ENCODE results near the gene PEMT.
A peak's percentile ranks its signal among the peaks of the same experiment; 100 is the strongest.

PEMT gene

DNA sequence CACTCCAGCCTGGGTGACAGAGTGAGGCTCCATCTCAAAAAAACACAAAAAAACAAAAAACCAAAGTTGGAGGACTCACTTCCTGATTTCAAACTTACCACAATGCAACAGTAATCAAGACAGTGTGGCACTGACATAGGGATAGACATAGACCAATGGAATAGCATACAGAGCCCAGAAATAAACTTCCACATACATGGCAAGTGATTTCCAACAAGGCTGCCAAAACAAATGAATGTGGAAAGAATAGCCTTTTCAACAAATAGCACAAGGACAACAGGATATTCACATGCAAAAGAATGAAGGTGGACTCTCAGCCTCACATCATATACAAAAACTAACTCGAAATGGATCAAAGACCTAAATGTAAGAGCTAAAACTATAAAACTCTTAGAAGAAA lies 58.5 kb downstream of the PEMT start:
- DNase-seq = no peak

DNA sequence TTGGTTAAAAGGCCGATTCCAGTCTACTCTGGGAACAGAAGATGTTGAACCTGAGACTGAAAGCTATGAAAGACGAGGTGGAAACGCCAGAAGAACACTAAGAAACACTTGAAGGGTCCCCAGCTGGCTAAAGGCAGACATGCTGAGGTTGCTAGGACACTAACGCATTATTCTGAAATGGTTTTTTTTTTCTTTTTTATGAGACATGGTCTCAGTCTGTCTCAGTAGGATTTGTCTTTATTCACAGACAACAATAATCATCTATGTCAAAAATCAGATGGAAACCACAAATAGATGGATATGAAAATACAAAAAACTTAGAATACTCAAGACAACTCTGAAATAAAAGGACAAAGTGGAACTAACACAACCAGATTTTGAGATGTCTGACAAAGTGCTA lies 60.4 kb downstream of the PEMT start:
- no peak for DNase-seq

DNA sequence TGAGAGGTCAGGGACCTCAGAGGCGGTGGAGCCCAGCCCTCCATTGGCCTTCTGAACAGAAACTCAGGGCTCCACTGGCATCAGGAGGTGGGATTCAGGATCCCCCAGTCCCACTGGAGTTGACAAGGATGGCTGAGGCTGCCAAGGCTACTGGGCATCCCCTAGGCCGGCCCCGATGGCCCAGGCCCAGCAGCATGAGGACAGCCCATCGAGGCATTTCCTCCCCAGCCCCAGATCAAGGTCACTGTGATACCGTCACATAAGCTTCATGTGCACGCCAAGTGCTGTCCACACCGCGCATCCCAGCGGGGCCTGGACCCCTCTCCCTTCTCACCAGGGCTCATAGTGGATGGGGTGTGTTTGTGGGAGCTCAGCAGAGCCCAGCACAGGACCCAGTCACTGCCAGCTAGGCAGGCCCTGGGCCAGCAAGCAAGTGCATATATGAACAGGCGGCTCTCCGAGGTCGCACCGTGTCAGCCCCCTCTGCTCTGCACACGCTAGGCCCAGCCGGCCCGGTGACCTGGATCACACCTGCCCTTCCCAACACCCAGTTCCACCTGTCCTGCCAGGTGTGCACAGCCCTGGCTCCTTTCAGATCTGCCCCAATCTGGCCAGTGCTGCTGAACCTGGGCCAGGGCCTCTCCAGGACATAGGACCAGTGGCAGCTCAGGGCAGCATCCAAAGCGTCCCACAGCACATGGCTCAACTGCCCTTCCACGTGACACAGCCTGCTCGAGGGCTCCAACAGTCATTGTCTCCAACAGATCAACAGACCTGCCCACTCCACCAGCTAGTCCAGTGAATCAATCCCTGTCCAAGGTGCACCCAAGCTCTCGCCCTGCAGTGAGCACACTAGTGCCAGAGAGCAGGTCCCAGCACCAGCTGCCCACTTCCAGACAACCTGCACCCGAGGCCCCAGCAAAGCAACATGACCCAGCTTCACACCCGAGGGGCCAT lies 62.5 kb downstream of the PEMT start:
- peak in 1 of 2 experiments; percentile 57 for DNase-seq

DNA sequence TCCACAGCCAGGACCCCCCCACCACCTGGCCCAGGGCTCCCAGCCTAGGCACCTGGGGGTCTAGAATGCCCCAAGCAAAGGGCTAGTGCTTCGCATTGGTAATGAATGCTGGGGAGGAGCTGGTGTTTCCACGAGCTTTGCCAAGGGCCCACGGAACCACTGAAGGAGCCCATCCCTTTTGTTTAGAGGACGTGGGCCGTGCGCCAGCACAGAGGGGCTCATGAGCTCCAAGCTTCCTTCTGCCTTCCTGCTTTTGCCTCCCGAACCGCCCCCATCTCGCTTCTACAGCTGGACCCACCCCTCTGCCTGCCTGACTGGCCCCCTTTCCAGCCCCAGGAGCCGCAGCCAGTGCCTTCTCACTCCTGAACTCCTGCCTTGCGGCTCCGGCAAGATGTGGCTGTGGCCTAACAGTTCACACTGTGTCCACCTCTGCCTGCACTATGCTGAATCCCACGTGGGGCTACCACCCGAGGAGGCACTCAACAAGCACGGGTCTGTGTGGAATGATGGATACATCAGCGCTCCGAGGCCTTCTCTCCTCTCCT lies 63.5 kb downstream of the PEMT start:
- DNase-seq = no peak

DNA sequence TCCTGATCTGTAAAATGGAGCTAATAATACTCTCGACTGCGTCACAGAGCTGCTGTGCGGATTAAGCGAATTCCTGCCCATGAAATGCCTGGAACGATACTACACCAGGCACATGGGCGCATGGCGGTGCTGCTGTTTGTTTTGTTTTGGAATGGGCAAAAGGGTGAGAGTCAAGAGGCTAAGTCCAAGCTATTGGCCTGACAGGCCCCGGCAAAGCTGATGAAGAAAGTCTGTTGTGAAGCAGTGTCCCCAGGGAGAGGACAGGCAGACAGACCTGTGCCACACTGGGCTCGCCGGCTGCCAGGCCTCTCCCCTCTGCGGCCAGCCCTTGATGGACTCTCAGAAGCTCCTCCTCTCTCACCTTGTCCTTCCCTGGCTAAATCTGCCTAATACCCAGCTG lies 64.0 kb downstream of the PEMT start:
- no peak for DNase-seq

DNA sequence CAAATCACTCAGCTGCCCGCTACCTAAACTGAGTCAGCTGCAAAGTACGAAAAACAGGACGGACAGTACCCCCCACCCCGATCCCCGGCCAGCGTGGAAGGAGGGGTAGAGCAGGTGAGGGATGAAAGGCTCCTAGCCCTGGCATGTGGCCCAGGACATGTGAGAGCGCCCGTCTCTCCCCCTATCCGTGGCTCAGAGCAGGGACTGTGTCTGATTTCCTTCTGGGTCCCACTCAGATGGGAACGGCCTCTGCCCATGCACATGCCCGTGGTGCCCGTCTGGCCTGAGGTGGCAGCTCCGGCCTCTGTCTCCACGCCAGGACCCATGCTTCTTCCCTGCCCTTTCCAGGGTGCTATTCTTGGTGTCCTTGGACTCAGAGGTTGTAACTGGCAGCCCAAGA lies 65.1 kb downstream of the PEMT start:
- DNase-seq = peak; percentile 86 to 91

DNA sequence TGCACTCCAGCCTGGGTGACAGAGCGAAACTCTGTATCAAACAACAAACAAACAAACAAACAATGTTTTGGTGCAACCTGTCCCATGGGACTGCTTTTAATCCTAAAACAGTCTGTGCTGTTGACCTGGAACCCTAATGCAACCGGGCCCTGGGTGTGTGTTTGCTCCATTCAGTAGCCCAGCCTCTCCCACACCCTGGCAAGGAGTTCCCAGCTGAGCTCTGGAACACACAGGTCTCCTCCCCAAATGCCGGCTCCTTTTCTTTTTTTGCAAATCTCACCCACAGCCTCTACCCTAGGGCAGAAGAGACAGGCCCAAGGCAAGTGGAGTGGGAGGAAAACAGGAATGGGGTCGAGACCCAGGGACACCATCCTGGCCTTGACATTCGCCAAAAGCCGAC lies 65.6 kb downstream of the PEMT start:
- DNase-seq = no peak

DNA sequence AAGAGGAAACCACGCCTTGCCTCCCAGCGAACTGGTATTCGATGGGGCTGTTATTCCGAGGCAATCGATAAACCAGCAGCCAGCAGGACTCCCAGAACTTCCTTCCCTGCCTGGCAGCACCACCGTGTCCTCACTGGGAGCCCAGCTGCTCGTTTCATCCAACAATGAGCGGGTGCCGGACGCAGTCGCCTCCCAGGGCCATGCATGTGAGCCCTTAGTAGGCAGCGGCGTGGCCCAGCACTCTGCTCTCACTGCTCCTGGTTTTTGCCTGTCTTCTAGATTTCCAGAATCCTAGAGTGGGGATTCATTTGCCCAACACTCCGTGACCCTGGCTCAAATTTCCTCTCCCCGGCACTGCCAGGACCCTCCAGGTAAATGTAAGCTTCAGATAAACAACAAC lies 66.2 kb downstream of the PEMT start:
- DNase-seq = peak in 1 of 2 experiments; percentile 67

DNA sequence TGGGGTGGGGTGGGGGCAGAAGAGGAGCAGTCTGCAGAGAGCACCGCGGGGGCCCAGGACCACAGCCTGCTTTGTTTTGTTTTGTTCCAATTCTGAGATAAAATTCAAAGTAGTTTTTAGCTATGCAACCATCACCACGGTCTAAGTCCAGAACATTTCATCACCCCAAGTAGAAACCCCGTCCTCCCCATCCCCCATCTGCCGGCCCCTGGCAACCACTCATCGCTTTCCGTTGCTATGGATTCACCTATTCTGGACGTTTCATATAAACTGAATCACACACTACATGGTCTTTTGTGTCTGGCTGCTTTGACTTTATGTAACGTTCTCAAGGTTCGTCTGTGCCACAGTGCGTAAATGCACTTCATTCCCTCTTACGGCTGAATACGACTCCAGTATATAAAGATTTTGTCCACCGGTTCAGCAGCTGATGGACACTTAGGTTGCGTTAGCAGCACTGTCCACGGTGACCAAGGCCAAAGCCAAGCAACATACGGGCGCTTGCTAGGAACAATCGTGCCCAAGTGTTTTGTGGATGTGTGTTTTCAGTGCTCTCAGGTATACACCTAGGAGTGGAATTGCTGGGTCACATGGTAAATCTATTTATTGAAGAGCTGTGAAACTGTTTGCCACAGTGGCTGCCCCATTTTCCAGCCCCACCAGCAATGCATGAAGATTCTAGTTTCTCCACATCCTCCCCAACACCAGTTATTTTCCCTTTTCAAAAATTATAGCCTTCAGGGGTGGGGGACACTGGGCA lies 67.6 kb downstream of the PEMT start:
- no peak for DNase-seq

DNA sequence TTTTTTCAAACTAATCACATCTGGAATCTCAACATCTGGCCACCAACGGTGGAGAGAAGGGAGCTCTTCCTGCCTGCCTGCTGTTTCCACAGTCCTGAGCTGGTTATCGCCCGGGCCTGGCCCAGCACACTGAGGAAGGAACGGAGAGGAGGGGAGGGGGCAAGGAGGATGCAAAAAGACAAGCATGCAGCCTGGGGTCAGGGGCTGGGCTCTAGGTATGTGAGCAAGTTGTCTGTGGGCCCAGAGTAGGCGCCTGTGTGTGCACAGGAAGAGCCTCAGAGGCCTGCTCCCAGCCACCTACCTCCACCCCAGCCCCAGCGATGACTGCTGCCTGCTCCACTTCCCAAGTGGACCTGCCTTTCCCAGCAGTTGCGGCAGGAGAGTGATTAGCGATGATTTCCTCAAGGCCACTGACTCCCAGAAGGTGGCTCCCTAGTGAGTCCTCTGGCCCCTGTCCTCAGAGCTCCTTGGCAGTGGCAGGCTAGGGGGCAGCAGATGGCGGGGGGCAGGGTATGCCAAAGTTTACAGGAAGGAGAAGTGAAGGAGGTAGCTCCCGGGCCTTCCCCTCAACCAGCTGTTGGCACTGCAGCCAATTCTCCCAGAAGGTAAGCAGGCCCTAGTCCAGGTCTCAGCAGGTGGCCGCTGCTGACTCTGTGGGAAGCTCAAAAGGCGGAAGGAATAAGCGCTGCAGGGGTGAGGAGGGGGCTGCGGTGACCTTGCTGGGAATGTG lies 68.3 kb downstream of the PEMT start:
- peak; percentile 81 to 87 for DNase-seq

DNA sequence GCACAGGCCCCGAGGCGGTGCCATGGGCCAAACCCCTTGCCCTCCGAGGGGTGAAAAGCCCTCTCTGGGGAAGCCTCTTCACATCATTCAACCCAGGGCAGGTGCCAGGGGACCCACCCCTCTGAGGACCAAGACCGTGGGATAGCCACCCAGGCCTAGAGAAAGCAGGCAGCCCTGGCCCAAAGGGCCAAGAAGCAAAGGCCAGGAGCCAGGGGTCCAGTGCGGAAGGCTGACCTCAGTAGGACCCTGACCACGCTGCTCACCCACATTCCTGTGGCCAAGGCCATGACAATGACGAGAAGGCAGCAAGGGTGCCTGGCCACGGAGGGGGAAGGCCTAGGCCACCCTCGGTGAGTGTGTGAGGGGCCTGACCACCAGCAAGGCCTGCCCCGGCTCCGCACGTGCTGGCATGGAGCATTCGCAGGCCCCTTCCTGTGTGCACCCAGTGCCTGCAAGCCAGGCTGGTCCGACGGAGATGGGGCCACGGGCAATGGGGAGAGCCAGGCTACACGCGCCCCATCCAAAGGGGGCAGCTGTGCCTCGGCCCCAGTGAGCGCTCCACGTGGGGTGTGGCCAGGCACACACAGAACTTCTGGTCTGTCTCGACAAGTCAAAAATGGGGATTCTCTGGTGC lies 70.8 kb downstream of the PEMT start:
- DNase-seq = no peak

DNA sequence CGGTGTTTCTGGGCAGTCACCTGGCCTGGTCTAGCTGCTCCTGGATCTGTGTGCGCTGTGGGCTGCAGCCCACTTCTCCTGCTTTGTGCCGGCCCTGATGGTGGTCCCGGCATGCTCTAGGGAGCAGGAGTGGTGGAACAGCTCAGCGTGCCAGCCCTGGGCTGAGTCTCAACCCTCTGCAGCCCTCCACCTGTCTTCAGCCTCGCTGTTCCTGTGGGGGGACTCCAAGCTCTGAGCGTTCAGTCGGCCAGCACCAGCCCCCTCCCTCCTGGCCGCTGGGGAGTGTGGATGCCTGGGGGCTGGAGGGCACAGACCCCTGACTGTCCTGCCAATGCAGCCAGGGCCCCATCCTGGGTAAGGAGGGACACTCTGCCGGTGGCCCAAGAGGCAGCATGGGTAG lies 71.6 kb downstream of the PEMT start:
- DNase-seq = no peak

DNA sequence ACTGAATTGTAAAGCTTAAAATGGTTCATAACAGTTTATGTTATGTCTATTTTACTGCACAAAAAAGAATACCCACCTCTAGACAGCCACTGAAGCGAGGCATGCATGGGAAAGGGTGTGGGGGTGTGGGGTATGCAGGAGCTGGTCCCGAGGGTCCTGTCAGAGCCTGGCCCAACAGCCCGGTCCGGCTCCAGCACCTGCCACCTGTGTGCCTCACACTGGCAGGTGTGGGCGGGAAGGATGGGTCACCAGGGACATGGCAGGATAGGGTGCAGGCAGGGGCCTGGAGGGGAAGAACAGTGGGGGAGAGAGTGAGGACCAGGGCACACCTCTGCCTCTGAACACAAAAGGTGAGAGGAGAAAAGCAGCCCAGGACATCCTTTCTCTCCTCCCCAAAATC lies 72.6 kb downstream of the PEMT start:
- no peak for DNase-seq

DNA sequence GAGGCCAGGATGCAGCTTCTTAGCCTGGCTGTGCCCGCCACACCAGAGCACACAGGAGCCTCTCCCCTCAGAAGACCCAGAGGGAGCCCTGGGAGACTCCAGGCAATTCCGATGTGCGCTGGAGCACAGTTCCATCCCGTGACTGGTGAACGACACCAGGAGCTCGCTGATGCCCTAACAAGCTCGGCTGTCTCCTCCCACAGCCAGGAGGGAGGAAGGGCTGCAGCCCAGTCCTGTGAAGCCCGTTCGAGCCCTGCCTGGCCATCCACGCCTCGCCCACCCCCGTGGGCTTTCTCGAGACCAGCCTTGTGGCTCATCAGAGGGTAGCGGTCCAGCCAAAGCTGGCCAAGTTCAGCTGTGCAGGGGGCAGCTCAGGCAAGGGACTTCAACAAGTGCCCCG lies 73.5 kb downstream of the PEMT start:
- DNase-seq = no peak

DNA sequence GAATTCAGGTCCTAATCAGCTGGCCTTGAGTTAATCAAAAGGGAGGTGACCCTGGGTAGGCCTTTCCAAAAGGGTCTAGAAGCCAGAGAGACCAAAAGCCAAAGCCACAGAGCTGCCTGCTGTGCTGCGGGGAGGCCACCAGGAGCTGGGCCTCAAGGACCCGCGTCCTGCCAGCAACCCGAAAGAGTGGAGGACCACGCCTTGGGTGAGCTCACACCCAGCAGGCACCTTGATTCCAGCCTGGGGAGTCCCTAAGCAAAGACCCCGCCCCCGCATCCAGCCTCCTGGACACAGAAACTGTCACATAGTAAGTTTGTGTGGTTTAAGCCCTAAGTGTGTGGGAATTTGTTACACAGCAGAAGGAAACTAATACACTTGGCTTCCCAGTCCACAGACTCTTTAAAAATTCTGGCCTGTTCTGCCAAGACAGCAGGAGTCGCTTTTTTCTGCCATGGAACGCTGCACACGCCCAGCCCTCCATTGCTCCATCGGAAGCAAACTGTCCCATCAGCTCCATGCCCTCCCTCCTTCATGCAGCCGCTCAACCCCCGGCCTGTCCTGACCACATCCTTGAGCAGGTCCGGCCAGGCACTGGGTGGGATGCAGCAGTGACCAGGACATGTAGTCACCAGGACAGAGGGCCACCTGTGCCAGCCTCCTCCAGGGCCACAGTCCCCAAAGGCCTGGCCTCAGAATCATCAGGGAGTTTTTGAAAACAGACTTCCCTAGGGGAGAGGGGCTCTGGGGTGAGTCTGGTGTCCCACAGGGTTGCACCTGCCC lies 74.4 kb downstream of the PEMT start:
- peak; percentile 70 to 83 for DNase-seq

DNA sequence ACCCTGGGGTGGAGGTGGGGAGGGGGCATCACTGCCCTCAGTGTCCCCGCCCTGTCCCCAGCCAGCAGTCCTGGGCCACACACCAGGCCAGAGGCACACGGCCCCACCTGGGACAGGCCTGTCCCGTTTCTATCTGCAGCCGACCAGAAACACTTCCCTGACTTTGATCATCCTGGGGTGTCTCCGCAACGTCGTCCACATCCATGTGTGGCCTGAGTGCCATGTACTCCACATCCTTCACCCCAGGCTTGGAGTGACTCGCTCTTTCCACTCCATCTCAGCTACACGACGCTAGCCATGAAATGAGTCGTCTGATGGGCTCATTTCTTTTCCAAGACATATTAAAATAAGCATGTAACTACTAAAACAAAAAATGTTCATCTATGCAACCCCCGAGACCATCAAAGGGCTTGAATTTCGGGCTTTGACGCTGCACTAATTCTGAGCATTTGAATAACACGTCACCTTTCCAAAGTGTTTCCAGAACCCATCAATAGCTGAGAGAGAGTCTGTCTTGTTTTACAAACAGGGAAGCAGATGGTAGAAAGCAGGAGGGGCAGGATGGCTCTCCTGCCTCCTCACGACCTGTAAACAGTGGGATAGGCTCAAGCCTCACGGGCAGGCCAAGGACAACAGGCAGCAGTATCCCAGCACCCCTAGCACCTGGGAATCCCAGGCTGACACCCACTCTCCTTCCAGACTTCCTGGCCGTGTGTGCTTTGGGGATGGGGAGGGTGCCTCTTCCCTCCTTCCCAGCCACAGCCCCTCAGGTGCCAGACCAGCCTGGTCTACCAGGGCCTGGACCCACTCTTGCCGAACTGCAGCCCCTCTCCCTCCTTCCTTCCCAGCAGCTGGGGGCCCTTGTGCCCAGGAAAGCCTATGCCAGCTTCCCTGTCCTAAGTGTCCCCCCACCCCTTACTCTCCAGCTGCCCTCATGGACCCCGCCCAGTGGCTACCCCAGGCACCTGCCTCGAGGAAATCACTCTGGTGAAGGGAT lies 75.3 kb downstream of the PEMT start:
- peak; percentile 94 to 95 for DNase-seq

DNA sequence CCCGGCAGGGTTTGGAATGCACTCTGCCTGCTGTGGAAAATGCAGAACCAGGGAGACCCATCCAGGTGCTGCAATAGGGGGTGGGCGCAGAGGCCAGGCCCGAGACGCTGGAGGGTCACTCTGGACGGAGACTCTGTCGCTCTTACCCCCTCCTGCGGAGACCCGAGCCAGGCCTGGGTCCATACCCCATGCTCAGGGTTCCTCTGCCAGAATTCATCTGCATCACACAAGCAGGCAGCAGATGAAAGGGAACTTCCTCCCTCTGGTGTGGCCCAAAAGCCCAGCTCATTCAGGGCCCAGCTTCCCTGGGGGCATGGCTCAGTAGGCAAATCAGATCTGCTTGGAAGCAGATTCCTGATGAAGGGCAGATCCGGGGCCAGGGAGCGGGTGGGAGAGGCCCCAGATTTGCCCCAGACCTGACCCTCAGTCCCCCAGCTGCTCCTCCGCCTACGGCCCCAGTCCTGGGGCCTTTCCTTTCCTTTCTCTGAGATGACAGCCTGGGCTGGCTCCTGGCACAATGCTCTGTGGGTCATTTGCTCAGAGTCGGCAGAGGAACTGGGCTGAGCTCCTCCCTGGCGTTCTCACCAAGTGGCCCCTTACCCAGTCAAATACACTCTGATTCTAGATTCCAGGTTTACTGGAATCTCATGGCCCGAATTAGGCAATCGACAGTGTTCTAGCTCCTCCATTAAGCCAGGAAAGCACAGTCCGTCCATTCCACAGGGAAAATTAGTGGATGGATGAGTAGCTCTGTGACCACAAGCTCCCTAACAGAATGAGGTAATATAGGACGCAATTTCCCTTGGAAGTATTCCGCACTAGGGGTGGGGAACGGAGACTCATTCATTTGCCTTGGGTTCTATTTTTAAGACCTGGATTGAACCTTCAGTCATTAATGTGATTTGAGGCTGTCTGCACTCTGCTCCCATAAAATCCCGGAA lies 76.2 kb downstream of the PEMT start:
- peak in 1 of 2 experiments; percentile 54 for DNase-seq

DNA sequence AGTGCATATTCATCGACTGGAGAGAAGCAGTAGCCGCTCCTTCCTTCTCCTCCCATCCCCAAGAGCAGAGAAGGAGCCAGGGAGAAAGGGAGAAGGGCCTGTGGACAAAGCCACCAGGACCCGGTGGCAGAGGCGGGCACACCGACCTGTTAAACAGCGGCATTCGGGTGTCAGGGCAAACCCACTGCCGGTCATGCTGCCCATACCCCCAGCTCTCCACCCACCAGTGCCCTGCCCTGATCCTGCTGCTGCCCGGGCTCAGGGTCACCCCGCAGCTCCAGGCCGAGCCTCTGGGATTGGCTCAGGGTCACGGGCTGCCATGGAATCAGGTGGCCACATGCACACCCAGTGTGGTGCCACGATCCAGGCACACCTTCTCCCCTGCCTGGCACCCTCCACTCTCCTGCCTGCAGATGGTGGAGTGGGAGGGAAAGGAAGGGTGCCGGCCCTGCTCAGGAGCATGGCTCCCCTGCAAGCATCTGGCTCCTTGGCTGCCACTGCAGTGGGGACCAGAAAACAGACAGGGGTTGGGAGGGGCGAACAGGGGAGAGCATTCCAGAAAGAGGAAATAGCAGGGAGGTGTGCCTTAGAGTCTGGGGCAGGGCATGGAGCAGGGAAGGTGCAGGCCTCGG lies 77.0 kb downstream of the PEMT start:
- no peak for DNase-seq

DNA sequence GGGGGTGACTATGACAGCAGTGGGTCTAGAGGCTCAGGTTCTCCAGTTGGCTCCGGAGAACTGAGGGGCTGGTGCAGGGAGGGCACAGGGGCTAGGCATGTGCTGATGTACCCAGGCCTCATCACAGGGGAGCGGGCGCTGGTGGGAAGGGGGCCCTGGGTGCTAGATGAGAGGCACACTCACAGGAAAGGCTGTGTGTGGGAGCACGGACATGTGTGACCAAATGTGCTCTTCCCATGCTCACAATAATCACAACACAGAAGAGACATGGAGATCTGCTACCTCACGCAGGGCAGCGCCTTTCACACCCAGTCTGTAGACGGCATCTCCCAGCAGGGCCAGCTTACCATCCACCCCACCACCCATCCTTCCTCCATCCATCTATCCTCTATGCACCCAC lies 77.9 kb downstream of the PEMT start:
- no peak for DNase-seq

Measured in SHP77 (cell line).